ENCODE measurements around the gene CBLN1. TPM values are rescaled to one million over a fixed set of nuclear protein-coding genes. Genes with fewer than 3 reads are reported as not detected.

CBLN1 gene
- total RNA-seq, 4 donors from 2014 or later, result 0.83 to 2.4 TPM; not detected in 2

- Histone ChIP-seq H3K4me3 (no peak overlapping the region), H3K27me3 (peaks cover 0 to 6% of the 10 kb centered on the region in 2 donors), H3K4me1 (no peaks in the 10 kb centered on the region), H3K36me3 (no peaks in the 10 kb centered on the region), H3K9me3 (no peaks in the 10 kb centered on the region), H3K27ac (no peak overlapping the region)
- no peak for DNase-seq
- intact Hi-C loops (cut with DNase I; ENCODE audit: low total_unique reads), result no loop called here
- TF ChIP-seq POLR2A (IDR thresholded peaks at IDR 0.05) (no peak), CTCF (IDR thresholded peaks at IDR 0.05) (no peak)
These were observed 12.4 kb downstream of the CBLN1 start for GRCh38 chr16:49269201-49269600.

DNA sequence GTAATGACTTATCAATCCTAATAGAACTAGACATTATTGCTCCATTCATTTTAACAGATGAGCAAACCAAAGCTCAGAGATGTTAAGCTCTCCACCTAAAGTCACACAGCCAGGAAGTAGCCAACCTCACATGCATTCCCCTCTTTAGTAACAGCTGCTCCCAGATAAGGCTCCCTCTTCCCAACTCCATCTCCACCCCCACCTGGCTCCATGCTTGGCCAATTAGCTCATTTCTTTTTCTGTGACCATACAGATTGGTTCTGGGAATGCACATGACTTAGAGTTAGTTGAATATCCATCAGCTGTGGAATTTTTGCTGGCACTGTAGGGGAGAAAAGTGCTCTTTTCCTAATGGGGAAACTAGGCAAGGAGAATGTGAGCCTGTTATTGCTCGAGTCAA is 13.0 kb downstream of the CBLN1 start:
- intact Hi-C loops (cut with DNase I; ENCODE audit: low total_unique reads), result no loop called here
- Histone ChIP-seq H3K4me1 (no peaks in the 10 kb centered on the region), H3K27me3 (peaks cover 0 to 3% of the 10 kb centered on the region in 2 donors), H3K9me3 (no peaks in the 10 kb centered on the region), H3K27ac (no peak overlapping the region), H3K36me3 (no peaks in the 10 kb centered on the region), H3K4me3 (no peak overlapping the region)
- no peak for TF ChIP-seq POLR2A (IDR thresholded peaks at IDR 0.05)
- no peak for DNase-seq

DNA sequence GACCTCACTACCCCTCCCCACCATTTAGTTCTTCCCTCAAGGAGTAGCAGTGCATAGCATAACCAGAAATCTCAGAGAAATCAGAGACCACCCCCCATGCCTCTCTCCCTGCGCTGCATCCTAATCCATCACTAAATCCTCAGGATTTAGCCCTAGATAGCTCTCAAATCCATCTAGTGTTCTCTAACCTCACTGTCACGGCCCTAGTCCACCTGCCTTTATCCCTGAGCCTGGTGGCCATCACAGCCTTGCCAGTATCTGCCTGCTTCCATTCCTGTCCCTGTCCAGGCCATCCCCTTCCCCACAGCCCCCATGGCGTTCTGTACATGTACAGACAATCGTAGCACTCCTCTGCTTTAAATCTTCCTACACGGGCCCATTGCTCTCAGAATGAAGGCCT is 19.1 kb downstream of the CBLN1 start:
- H3K4me3 ChIP-seq, result no peak overlapping the region
- no peak for TF ChIP-seq POLR2A (IDR thresholded peaks at IDR 0.05)
- TF ChIP-seq CTCF (IDR thresholded peaks at IDR 0.05), result no peak
- H3K36me3 ChIP-seq, result no peaks in the 10 kb centered on the region
- H3K27me3 ChIP-seq, result peaks cover 0 to 3% of the 10 kb centered on the region in 2 donors
- no peak overlapping the region for H3K27ac ChIP-seq
- no peak for DNase-seq
- intact Hi-C loops (cut with DNase I; ENCODE audit: low total_unique reads), result no loop called here
- no peaks in the 10 kb centered on the region for H3K4me1 ChIP-seq
- no peaks in the 10 kb centered on the region for H3K9me3 ChIP-seq

DNA sequence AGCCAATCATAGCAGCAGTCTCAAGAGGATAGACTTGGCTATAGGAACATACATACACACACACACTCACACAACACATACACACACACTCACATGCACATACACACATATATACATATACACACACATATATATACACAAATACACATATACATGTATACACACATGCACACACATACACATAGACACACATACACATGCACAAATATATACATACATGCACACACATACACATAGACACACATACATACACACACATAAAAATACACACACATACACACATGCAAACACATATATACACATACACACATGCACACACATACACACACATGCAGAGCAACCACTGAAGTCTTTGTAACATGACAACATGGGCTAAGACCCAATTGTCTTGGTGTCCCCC is 19.7 kb downstream of the CBLN1 start:
- H3K9me3 ChIP-seq, result no peaks in the 10 kb centered on the region
- no peak for TF ChIP-seq POLR2A (IDR thresholded peaks at IDR 0.05)
- no peak for TF ChIP-seq CTCF (IDR thresholded peaks at IDR 0.05)
- intact Hi-C loops (cut with DNase I; ENCODE audit: low total_unique reads), result no loop called here
- no peak overlapping the region for H3K27ac ChIP-seq
- H3K4me3 ChIP-seq, result no peak overlapping the region
- no peak for DNase-seq
- peaks cover 0 to 3% of the 10 kb centered on the region in 2 donors for H3K27me3 ChIP-seq
- H3K36me3 ChIP-seq, result no peaks in the 10 kb centered on the region
- H3K4me1 ChIP-seq, result no peaks in the 10 kb centered on the region

DNA sequence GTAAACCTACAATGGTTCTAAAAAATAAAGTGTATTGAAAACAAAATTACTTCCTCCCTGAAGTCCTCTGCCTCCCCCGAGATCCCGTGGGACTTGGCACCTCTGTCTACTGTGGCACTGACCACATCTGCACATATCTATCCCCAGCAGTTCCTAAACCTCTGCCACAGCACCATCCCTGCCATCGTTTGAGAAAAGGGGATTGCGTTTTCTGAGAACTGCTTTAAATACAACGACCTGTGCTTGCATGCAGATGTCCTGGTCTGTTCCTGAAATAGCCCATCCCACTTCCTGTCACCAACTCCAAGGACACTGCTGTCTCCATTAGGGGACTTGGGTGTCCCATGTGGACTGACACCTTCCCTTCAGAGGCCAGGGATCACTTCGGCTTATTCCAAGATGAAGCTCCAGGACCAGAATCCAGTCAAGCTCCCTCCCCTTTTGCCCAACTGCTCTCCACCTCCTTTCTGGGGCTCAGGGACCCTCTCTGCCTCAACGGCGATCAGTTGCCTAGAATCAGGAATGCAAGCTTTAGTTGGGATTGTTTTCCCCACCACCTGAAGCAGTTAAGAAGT is 20.6 kb downstream of the CBLN1 start:
- intact Hi-C loops (cut with DNase I; ENCODE audit: low total_unique reads), result no loop called here
- no peak overlapping the region for H3K27ac ChIP-seq
- TF ChIP-seq POLR2A (IDR thresholded peaks at IDR 0.05) (no peak), CTCF (IDR thresholded peaks at IDR 0.05) (no peak)
- H3K36me3 ChIP-seq, result no peaks in the 10 kb centered on the region
- no peaks in the 10 kb centered on the region for H3K9me3 ChIP-seq
- peaks cover 0 to 3% of the 10 kb centered on the region in 2 donors for H3K27me3 ChIP-seq
- no peaks in the 10 kb centered on the region for H3K4me1 ChIP-seq
- H3K4me3 ChIP-seq, result no peak overlapping the region
- DNase-seq, result no peak

- H3K36me3 ChIP-seq, result no peaks in the 10 kb centered on the region
- H3K4me3 ChIP-seq, result no peak overlapping the region
- H3K27me3 ChIP-seq, result peaks cover 0 to 3% of the 10 kb centered on the region in 2 donors
- no peaks in the 10 kb centered on the region for H3K4me1 ChIP-seq
- intact Hi-C loops (cut with DNase I; ENCODE audit: low total_unique reads), result no loop called here
- DNase-seq, result no peak
- no peak overlapping the region for H3K27ac ChIP-seq
- TF ChIP-seq CTCF (IDR thresholded peaks at IDR 0.05), result no peak
- no peak for TF ChIP-seq POLR2A (IDR thresholded peaks at IDR 0.05)
- no peaks in the 10 kb centered on the region for H3K9me3 ChIP-seq
These were observed 21.4 kb downstream of the CBLN1 start for GRCh38 chr16:49260253-49260652.

Data from uterus (tissue), 4 donors.